K562 (cell line): Measurements from ENCODE around the gene WDR62. TPM values are rescaled to one million over a fixed set of nuclear protein-coding genes. Genes with fewer than 3 reads are reported as not detected.

Source experiments
- ATAC-seq: fragments of 200-7000 bp; cut with Tn5 transposase; 3 replicates; pipeline ENCODE4 v1.9.1; 2020; ENCODE audit warnings: moderate library complexity
- BruUV-seq: library from RNA; stranded (reverse); fragments of 400-500 nt; replicated peaks from 2 replicates; lab custom pipeline; 2021; lab: Mats Ljungman, UMichigan
- CTCF ChIA-PET: fragments of 300-600 bp; formaldehyde crosslinking; extraction: SDS; loops from one replicate; lab custom pipeline; 2021; ENCODE audit warnings: low intra/inter-chr PET ratio; lab: Yijun Ruan, JAX
- POLR2A ChIA-PET: fragments of 300-600, 350-650 bp; sonication (Branson Sonifier 250); formaldehyde crosslinking; extraction: SDS; loops from one replicate; lab custom pipeline; 2021; ENCODE audit warnings: antibody characterized with exemption, inconsistent platforms; lab: Yijun Ruan, JAX
- DNase-seq, 4 experiments: peaks; one replicate each; pipeline versions ENCODE4 v3.0.0 to v3.0.0-alpha.2; 2011 to 2018; ENCODE audit warnings: low spot score in 3 of 4, mixed read lengths in 3 of 4; ENCODE audit errors: extremely low read depth in 1 of 4
- FAIRE-seq: peaks from 2 replicates; lab custom pipeline; 2011; peaks lifted over from hg19 to GRCh38; lab: Jason Lieb, UNC
- H2AFZ ChIP-seq: 2 replicates; pipeline ENCODE4 v1.6.0; 2011; ENCODE audit warnings: low read depth, low read length, control low read depth, inconsistent platforms
- H3K27ac ChIP-seq: fragments of 200-600 bp; 3 replicates; pipeline ENCODE4 v1.8.0; 2011; ENCODE audit warnings: low read depth, mild to moderate bottlenecking, control low read depth, inconsistent platforms, low read length, moderate library complexity, mixed read lengths; ENCODE audit errors: extremely low read depth
- H3K27me3 ChIP-seq, 2 experiments: fragments of 300-600 bp in 1 of 2; 2 replicates in 1 of 2; 3 replicates in 1 of 2; pipeline versions ENCODE4 v1.6.0 to v1.8.0; 2011; ENCODE audit warnings: inconsistent platforms in 2 of 2, low read length in 2 of 2, mild to moderate bottlenecking in 1 of 2, mixed read lengths in 1 of 2, moderate library complexity in 1 of 2; ENCODE audit not compliant: control insufficient read depth in 2 of 2, insufficient read depth in 2 of 2
- H3K36me3 ChIP-seq: fragments of 300-600 bp; 3 replicates; pipeline ENCODE4 v1.8.0; 2011; ENCODE audit warnings: mild to moderate bottlenecking, low read length, inconsistent platforms; ENCODE audit not compliant: control insufficient read depth, insufficient read depth
- H3K4me1 ChIP-seq, 2 experiments: fragments of 200-600 bp in 1 of 2; replicated peaks in 1 of 2; 2 replicates in 1 of 2; 3 replicates in 1 of 2; pipeline versions ENCODE4 v1.5.1 to v1.8.0; 2011; ENCODE audit warnings: inconsistent platforms in 2 of 2, low read length in 2 of 2, mild to moderate bottlenecking in 1 of 2, mixed read lengths in 1 of 2, moderate library complexity in 1 of 2; ENCODE audit not compliant: control insufficient read depth in 2 of 2, insufficient read depth in 2 of 2
- H3K4me2 ChIP-seq: 2 replicates; pipeline ENCODE4 v1.6.1; 2011; ENCODE audit warnings: low read length, control low read depth, inconsistent platforms, mixed read lengths; ENCODE audit not compliant: insufficient read depth
- H3K4me3 ChIP-seq: fragments of 200-600 bp; sonication (generic), shearing (Covaris generic); 2 replicates; pipeline ENCODE4 v1.5.1; 2016; ENCODE audit warnings: control low read depth, inconsistent platforms
- H3K79me2 ChIP-seq: fragments of 200-600 bp; 3 replicates; pipeline ENCODE4 v1.8.0; 2011; ENCODE audit warnings: low read length, inconsistent platforms; ENCODE audit not compliant: control insufficient read depth, insufficient read depth
- H3K9ac ChIP-seq, 2 experiments: 2 replicates each; pipeline versions ENCODE4 v1.6.0 to v1.6.1; 2011; ENCODE audit warnings: low read depth in 2 of 2, low read length in 2 of 2, control low read depth in 1 of 2, inconsistent platforms in 1 of 2, mild to moderate bottlenecking in 1 of 2, mixed read lengths in 1 of 2; ENCODE audit not compliant: insufficient read depth in 1 of 2
- H3K9me1 ChIP-seq: one replicate; pipeline ENCODE4 v1.6.0; 2011; ENCODE audit warnings: inconsistent platforms, mild to moderate bottlenecking, low read length, moderate library complexity; ENCODE audit not compliant: control insufficient read depth, insufficient read depth
- H3K9me3 ChIP-seq: replicated peaks from 2 replicates; pipeline ENCODE4 v1.5.1; 2011; ENCODE audit warnings: low read depth, low read length, inconsistent platforms; ENCODE audit not compliant: control insufficient read depth, insufficient read depth
- H4K20me1 ChIP-seq: replicated peaks from 2 replicates; pipeline ENCODE4 v1.6.1; 2011; ENCODE audit warnings: low read length, inconsistent platforms, mixed read lengths; ENCODE audit not compliant: control insufficient read depth, insufficient read depth
- COPS2 ChIP-seq: fragments of 450-650 bp; conservative IDR thresholded peaks from 2 replicates; pipeline ENCODE4 v1.6.1; 2016; ENCODE audit warnings: mild to moderate bottlenecking, moderate library complexity
- GABPB1 ChIP-seq: sonication (generic); formaldehyde crosslinking; IDR thresholded peaks from 2 replicates; pipeline ENCODE4 v1.8.0; 2022; ENCODE audit warnings: mild to moderate bottlenecking, missing genetic modification reagents
- HIVEP1 ChIP-seq: fragments of 250-450 bp; sonication (Bioruptor Pico); IDR thresholded peaks from 2 replicates; pipeline ENCODE4 v1.4.0; 2020; ENCODE audit warnings: mild to moderate bottlenecking
- NCOR1 ChIP-seq: fragments of 450-650 bp; IDR thresholded peaks from 2 replicates; pipeline ENCODE4 v1.6.1; 2016; ENCODE audit warnings: mild to moderate bottlenecking, moderate library complexity
- POLR2G ChIP-seq: fragments of 200-400 bp; formaldehyde crosslinking; IDR thresholded peaks from 2 replicates; pipeline ENCODE4 v1.6.1; 2017; ENCODE audit warnings: low read depth, mild to moderate bottlenecking, antibody characterized with exemption, low read length, moderate library complexity
- RBFOX2 ChIP-seq: fragments of 200-400 bp; formaldehyde crosslinking; IDR thresholded peaks from 2 replicates; pipeline ENCODE4 v1.6.1; 2017; ENCODE audit warnings: low read depth, mild to moderate bottlenecking, low read length, moderate library complexity
- RBM25 ChIP-seq: fragments of 200-400 bp; formaldehyde crosslinking; IDR thresholded peaks from 2 replicates; pipeline ENCODE4 v1.6.1; 2018; ENCODE audit warnings: low read length, low read depth, moderate library complexity; ENCODE audit not compliant: severe bottlenecking
- SMARCA5 ChIP-seq: fragments of 450-650 bp; IDR thresholded peaks from 2 replicates; pipeline ENCODE4 v1.6.1; 2016
- ZNF347 ChIP-seq: fragments of 450-650 bp; formaldehyde crosslinking; IDR thresholded peaks from 2 replicates; pipeline ENCODE4 v1.4.0; 2020; ENCODE audit warnings: low read depth, mild to moderate bottlenecking, moderate library complexity
- ZZZ3 ChIP-seq: fragments of 450-650 bp; IDR thresholded peaks from 2 replicates; pipeline ENCODE4 v1.6.1; 2016; ENCODE audit warnings: antibody characterized with exemption, mild to moderate bottlenecking, moderate library complexity
- WGBS: fragments of 100-300 bp; shearing (Covaris generic); methylation state at CpG from one replicate; pipeline ENCODE4 v1.1.6; 2016; ENCODE audit warnings: low coverage, mixed read lengths; ENCODE audit not compliant: insufficient coverage; ENCODE audit errors: missing lambda C conversion rate; 5-methylcytosine and 5-hydroxymethylcytosine counted together
- in situ Hi-C: fragments of 300-500 bp; cut with MboI; formaldehyde crosslinking; loops from 4 replicates; pipeline ENCODE4 v1.15.0; 2018; ENCODE audit warnings: inconsistent platforms, mixed read lengths
- intact Hi-C: fragments of 100-400 bp; cut with micrococcal nuclease; formaldehyde crosslinking; loops from 2 replicates; pipeline ENCODE4 v1.14.2; 2022
- polyA plus RNA-seq, 8 experiments: library from polyadenylated mRNA; depleted of rRNA in 4 of 8; stranded (reverse) in 5 of 8; unstranded in 3 of 8; fragments of >200 nt; fragmentation: Nextera tagmentation in 2 of 8; fragmentation: Illumina TruSeq in 1 of 8; extraction: Ambion mirVana in 2 of 8; extraction: Trizol in 1 of 8; gene quantifications; 2 replicates each; pipeline versions ENCODE4 v1.2.1 to v1.2.3, GENCODE V29; 2011 to 2014; ENCODE audit warnings: inconsistent platforms in 1 of 8, missing spikeins in 1 of 8
- total RNA-seq, 7 experiments: library from RNA; depleted of rRNA in 6 of 7; stranded (reverse); fragments of >200 nt in 6 of 7; fragmentation: Illumina TruSeq in 2 of 7; extraction: Trizol in 2 of 7; gene quantifications; 2 replicates each; pipeline versions ENCODE4 v1.2.1 to v1.2.3, GENCODE V29; 2011 to 2021; ENCODE audit warnings: low replicate concordance in 1 of 7
- TF ChIP-seq, protein P1 (sequence below): fragments of 450-650 bp; IDR thresholded peaks from 2 replicates; pipeline ENCODE4 v1.6.1; 2016; ENCODE audit warnings: borderline replicate concordance
- TF ChIP-seq, protein P2 (sequence below), 2 experiments: IDR thresholded peaks; 2 replicates each; pipeline ENCODE4 v1.6.1; 2012; ENCODE audit warnings: improper control_type of control experiment in 2 of 2, low read depth in 2 of 2, low read length in 2 of 2, borderline replicate concordance in 1 of 2
- TF ChIP-seq, protein P3 (sequence below): sonication (generic); formaldehyde crosslinking; IDR thresholded peaks from 2 replicates; pipeline ENCODE4 v1.8.1; 2022; ENCODE audit warnings: missing genetic modification reagents

The WDR62 gene
- total and polyA plus RNA-seq, 9 of the 15 experiments (the other 6 are each of a cell fraction or from before 2014, with no cell fraction given) = 0.35 to 32.8 (median 14.4) TPM

DNA sequence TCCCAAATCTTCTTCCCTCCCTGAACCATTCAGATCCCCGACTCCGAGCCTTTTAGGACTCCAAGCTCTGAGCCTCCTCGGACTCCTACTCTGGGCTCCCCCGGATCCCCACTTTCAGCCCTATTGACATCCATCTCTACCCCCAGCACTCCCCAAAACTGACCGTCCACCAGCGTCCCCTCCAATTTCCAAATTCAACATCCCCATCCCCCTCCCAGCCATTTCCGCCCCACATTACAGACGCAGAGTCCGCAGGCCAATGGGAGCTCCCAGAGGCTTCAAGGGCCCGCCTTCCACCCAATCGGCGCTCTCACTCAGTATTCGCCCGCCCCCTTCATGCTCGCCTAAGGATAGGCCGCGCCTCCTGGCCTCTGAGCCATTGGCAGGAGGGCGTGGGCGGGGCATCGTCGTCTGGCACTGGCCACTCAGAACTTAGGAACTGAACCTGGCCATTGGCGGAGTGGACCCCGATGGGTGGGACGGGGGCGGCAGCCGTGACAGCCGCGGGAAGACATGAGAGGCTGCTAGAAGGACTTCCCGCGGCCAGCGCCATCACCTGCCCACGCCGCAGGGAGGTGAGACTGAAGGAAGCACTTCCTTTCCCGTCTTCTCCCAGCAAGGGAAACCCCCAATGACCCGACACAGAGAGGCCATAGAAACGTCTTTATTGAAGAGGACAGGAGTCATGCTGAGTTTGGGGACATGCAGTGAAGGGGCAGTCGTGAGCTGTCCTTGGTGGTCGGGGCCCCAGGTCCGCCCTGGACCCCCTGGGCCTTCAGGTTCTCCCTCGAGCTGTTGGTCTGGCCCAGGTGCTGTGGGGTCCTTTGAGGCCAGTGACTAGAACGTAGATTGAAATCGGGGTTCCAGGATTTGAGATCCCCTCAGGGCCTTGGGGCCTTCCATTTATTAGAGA is 40.4 kb upstream of the WDR62 start, which contains the start of gene ALKBH6 (continued):
- TF ChIP-seq, protein P1, sequence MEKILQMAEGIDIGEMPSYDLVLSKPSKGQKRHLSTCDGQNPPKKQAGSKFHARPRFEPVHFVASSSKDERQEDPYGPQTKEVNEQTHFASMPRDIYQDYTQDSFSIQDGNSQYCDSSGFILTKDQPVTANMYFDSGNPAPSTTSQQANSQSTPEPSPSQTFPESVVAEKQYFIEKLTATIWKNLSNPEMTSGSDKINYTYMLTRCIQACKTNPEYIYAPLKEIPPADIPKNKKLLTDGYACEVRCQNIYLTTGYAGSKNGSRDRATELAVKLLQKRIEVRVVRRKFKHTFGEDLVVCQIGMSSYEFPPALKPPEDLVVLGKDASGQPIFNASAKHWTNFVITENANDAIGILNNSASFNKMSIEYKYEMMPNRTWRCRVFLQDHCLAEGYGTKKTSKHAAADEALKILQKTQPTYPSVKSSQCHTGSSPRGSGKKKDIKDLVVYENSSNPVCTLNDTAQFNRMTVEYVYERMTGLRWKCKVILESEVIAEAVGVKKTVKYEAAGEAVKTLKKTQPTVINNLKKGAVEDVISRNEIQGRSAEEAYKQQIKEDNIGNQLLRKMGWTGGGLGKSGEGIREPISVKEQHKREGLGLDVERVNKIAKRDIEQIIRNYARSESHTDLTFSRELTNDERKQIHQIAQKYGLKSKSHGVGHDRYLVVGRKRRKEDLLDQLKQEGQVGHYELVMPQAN = peak; percentile 75
- no peak for TF ChIP-seq NCOR1
- TF ChIP-seq COPS2 = no peak
- peak; percentile 68; the same call in 1 of the 2 replicates for TF ChIP-seq GABPB1 (CRISPR knock-in tag)

DNA sequence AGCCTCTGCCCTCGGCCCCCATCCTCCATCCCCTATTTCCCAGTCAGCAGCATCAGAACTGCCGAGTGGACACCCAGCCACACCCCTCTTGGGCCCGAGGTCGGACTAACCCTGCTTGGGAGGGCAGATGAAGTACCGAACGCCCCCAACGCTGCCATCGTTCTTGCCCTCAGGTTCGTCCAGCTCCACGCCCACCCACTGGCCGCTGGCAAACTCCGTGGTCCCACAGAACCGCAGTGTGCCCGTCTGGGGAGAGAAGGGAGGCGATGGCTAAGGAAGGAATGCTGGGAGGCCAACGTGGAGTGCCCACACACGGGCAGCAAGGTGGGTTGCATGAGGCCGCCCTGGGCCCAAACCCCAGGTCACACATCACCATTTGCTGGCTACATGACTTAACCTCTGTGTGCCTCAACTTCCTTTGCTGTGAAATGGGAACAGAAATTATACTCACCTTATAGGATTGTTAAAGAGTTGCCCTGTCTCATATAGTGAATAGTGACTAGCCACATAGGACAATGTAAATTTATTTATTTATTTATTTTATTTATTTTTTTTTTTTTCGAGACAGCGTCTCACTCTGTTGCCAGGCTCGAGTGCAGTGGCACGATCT is 35.5 kb upstream of the WDR62 start:
- ATAC-seq = no peak
- no peak for DNase-seq
- H3K4me1 ChIP-seq = peaks cover 6 to 23% of the 10 kb centered on the region in 2 experiments; a peak in 4 of 5 replicates
- TF ChIP-seq RBFOX2 (peak; percentile 47; the same call in 1 of the 2 replicates), POLR2G (peak; percentile 63; the same call in 1 of the 2 replicates), ZNF347 (CRISPR knock-in tag) (no peak), SMARCA5 (no peak), RBM25 (peak; percentile 64), ZZZ3 (no peak), HIVEP1 (CRISPR knock-in tag) (no peak)
- TF ChIP-seq, protein P2, sequence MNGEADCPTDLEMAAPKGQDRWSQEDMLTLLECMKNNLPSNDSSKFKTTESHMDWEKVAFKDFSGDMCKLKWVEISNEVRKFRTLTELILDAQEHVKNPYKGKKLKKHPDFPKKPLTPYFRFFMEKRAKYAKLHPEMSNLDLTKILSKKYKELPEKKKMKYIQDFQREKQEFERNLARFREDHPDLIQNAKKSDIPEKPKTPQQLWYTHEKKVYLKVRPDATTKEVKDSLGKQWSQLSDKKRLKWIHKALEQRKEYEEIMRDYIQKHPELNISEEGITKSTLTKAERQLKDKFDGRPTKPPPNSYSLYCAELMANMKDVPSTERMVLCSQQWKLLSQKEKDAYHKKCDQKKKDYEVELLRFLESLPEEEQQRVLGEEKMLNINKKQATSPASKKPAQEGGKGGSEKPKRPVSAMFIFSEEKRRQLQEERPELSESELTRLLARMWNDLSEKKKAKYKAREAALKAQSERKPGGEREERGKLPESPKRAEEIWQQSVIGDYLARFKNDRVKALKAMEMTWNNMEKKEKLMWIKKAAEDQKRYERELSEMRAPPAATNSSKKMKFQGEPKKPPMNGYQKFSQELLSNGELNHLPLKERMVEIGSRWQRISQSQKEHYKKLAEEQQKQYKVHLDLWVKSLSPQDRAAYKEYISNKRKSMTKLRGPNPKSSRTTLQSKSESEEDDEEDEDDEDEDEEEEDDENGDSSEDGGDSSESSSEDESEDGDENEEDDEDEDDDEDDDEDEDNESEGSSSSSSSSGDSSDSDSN (IDR thresholded peaks at IDR 0.05; ENCODE audit: borderline replicate concordance in 1 of 2, low read depth in 2 of 2, low read length in 2 of 2) = no peak
- TF ChIP-seq, protein P3, sequence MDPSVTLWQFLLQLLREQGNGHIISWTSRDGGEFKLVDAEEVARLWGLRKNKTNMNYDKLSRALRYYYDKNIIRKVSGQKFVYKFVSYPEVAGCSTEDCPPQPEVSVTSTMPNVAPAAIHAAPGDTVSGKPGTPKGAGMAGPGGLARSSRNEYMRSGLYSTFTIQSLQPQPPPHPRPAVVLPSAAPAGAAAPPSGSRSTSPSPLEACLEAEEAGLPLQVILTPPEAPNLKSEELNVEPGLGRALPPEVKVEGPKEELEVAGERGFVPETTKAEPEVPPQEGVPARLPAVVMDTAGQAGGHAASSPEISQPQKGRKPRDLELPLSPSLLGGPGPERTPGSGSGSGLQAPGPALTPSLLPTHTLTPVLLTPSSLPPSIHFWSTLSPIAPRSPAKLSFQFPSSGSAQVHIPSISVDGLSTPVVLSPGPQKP = no peak
- TF ChIP-seq, all 486 proteins: peak for 3
- Histone ChIP-seq H3K27me3 (no peaks in the 10 kb centered on the region), H3K4me2 (no peak overlapping the region), H2AFZ (no peak overlapping the region), H3K9me1 (no peaks in the 10 kb centered on the region), H3K36me3 (peaks cover 45% of the 10 kb centered on the region; the same call in 2 of the 3 replicates), H3K27ac (no peak overlapping the region), H3K79me2 (peaks cover 18% of the 10 kb centered on the region), H3K9ac (no peak overlapping the region), H3K4me3 (no peak overlapping the region), H3K9me3 (no peaks in the 10 kb centered on the region), H4K20me1 (no peaks in the 10 kb centered on the region)
- intact Hi-C loops (no loop called here), in situ Hi-C loops (no loop called here)
- ChIA-PET POLR2A (no interaction called here), CTCF (no interaction called here)
- BruUV-seq = no TSS peak
- WGBS = 96% methylated on average over 16 of the region's 22 CpGs
- FAIRE-seq = no peak
